Activated B cell treated with CpG ODN at 0.5 μM for 24 hours (primary cell): Measurements from ENCODE around the gene LZTS2. TPM values are rescaled to one million over a fixed set of nuclear protein-coding genes. Genes with fewer than 3 reads are reported as not detected.

ENCODE experiments used
- ATAC-seq: fragments of 200-7000 bp; cut with Tn5 transposase; one replicate; pipeline ENCODE4 v1.10.0; 2021; ENCODE audit warnings: low read depth, mild to moderate bottlenecking, moderate library complexity
- CTCF ChIA-PET: fragments of 350-600 bp; sonication (Branson Sonifier 250); formaldehyde crosslinking; loops from one replicate; lab custom pipeline; 2021; ENCODE audit warnings: antibody characterized with exemption; lab: Charles Lee
- POLR2A ChIA-PET: fragments of 350-600 bp; sonication (Branson Sonifier 250); formaldehyde crosslinking; loops from one replicate; lab custom pipeline; 2021; ENCODE audit warnings: antibody characterized with exemption; lab: Charles Lee
- DNase-seq: peaks from one replicate; pipeline ENCODE4 v3.0.0; 2022
- H3K27ac Mint-ChIP-seq: one replicate; pipeline ENCODE4 v1.8.0; 2020; ENCODE audit warnings: mixed read lengths
- H3K27me3 Mint-ChIP-seq: one replicate; pipeline ENCODE4 v1.8.0; 2021; ENCODE audit warnings: mixed read lengths
- H3K36me3 Mint-ChIP-seq: one replicate; pipeline ENCODE4 v1.8.0; 2021; ENCODE audit warnings: low read depth, mixed read lengths
- H3K4me1 Mint-ChIP-seq: one replicate; pipeline ENCODE4 v1.8.0; 2021; ENCODE audit warnings: mixed read lengths
- H3K4me3 Mint-ChIP-seq: one replicate; pipeline ENCODE4 v1.8.0; 2020; ENCODE audit warnings: mild to moderate bottlenecking, mixed read lengths
- H3K9me3 Mint-ChIP-seq: one replicate; pipeline ENCODE4 v1.8.0; 2020; ENCODE audit warnings: mixed read lengths
- CTCF ChIP-seq: fragments of 200-600 bp; IDR thresholded peaks from one replicate; pipeline ENCODE4 v1.8.0; 2022; ENCODE audit warnings: antibody characterized with exemption, mild to moderate bottlenecking
- intact Hi-C: fragments of 100-400 bp; cut with micrococcal nuclease; formaldehyde crosslinking; loops from one replicate; pipeline ENCODE4 v1.15.1; 2024
- total RNA-seq: library from RNA; stranded (reverse); gene quantifications from 2 replicates; pipeline ENCODE4 v1.2.3, GENCODE V29; 2022

LZTS2 gene
- total RNA-seq, 1 donor from 2014 or later, result 14.9 TPM

DNA sequence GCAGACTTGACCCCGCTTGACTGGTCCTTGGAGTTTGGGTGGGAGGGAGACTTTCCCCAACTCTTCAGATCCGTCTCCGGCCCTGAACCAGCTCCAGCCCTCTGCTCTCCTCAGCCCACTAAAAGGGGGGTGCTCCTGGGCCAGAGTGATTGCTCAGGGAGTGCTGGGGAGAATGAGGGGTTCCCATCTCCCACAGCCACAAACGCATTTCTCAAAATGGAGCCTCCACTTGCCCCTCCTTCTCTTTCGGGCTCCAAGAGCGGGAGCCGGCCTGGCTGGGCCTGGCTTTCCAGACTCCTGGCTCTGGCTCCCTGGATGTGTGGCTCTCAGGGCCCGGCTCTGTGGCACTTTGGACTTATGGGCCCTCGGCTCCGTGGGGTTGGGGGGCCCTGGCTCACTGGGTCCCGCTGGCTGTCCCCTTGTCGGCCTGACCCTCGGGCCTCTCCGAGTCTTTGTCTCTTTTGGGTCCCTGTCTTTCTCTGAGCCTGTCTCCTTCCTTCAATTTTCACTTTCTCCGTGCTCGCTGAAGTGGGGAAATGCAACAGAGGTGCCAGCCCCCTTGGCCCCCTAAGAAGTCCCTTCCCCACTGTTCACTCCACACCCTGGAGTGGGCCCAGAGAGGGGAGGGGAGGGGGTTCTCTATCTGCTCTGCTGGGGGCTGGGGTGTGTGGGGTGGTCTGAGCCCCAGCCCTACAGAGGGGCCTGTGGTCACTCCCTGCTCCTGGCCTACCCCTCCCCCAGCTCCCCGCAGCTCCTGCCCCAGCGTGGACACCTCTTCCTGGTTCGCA, 713 bp downstream of the LZTS2 start:
- Mint-ChIP-seq H3K27ac (no peak overlapping the region), H3K36me3 (peaks cover 14% of the 10 kb centered on the region), H3K4me1 (peaks cover 30% of the 10 kb centered on the region), H3K4me3 (peak overlapping the region; percentile 63), H3K27me3 (no peaks in the 10 kb centered on the region), H3K9me3 (no peaks in the 10 kb centered on the region)
- ChIA-PET POLR2A (interaction anchor here (1.3 to 4.5 kb wide), 2 partner anchors 13 to 31 kb away, joined by 7 to 54 read pairs; partner anchors contain the start of genes MRPL43, PDZD7, SFXN3 and TWNK), CTCF (interaction anchor here (3.3 kb wide), 1 partner anchor 14 kb away, joined by 11 read pairs; no protein-coding TSS in a partner anchor)
- DNase-seq (no peak), ATAC-seq (no peak)
- no peak for TF ChIP-seq CTCF
- intact Hi-C loops, result no loop called here

- Mint-ChIP-seq H3K4me1 (peaks cover 29% of the 10 kb centered on the region), H3K9me3 (no peaks in the 10 kb centered on the region), H3K27ac (peak overlapping the region; percentile 2), H3K4me3 (peak overlapping the region; percentile 63), H3K27me3 (no peaks in the 10 kb centered on the region), H3K36me3 (peaks cover 21% of the 10 kb centered on the region)
- TF ChIP-seq CTCF, result no peak
- ATAC-seq (no peak), DNase-seq (no peak)
- ChIA-PET CTCF (interaction anchor here (3.3 kb wide), 1 partner anchor 13 kb away, joined by 11 read pairs; no protein-coding TSS in a partner anchor), POLR2A (no interaction called here)
- intact Hi-C loops, result no loop called here
Measured at GRCh38 chr10:101000915-101001658, 1.5 kb downstream of the LZTS2 start.

- Mint-ChIP-seq H3K9me3 (no peaks in the 10 kb centered on the region), H3K4me3 (no peak overlapping the region), H3K36me3 (peaks cover 24% of the 10 kb centered on the region), H3K27ac (no peak overlapping the region), H3K27me3 (no peaks in the 10 kb centered on the region), H3K4me1 (peaks cover 24% of the 10 kb centered on the region)
- intact Hi-C loops, result no loop called here
- ATAC-seq, result no peak
- POLR2A ChIA-PET, result no interaction called here
- no peak for DNase-seq
- no peak for TF ChIP-seq CTCF
- CTCF ChIA-PET, result interaction anchor here (3.3 kb wide), 1 partner anchor 13 kb away, joined by 11 read pairs; no protein-coding TSS in a partner anchor
Measured at GRCh38 chr10:101001659-101002035, 2.0 kb downstream of the LZTS2 start.

DNA sequence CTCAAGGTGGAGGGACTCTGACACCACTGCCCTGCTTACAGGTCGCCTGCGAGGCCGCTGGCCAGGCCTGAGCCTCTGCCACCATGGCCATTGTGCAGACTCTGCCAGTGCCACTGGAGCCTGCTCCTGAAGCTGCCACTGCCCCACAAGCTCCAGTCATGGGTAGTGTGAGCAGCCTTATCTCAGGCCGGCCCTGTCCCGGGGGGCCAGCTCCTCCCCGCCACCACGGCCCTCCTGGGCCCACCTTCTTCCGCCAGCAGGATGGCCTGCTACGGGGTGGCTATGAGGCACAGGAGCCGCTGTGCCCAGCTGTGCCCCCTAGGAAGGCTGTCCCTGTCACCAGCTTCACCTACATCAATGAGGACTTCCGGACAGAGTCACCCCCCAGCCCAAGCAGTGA, 2.8 kb downstream of the LZTS2 start:
- Mint-ChIP-seq H3K4me1 (peaks cover 20% of the 10 kb centered on the region), H3K27ac (no peak overlapping the region), H3K4me3 (no peak overlapping the region), H3K36me3 (peaks cover 23% of the 10 kb centered on the region), H3K9me3 (no peaks in the 10 kb centered on the region), H3K27me3 (no peaks in the 10 kb centered on the region)
- ChIA-PET POLR2A (no interaction called here), CTCF (interaction anchor here (0.7 to 3.3 kb wide), 3 partner anchors 12 to 17 kb away, joined by 3 to 11 read pairs (median 4); no protein-coding TSS in a partner anchor)
- DNase-seq (no peak), ATAC-seq (no peak)
- no peak for TF ChIP-seq CTCF
- intact Hi-C loops, result no loop called here
